Measurements from ENCODE around the gene CARD18.
"Not testable (repeated sequence)": the region's sequence is repeated elsewhere in the genome, so short reads cannot be mapped to it uniquely, and the experiment has no call there.

DNA sequence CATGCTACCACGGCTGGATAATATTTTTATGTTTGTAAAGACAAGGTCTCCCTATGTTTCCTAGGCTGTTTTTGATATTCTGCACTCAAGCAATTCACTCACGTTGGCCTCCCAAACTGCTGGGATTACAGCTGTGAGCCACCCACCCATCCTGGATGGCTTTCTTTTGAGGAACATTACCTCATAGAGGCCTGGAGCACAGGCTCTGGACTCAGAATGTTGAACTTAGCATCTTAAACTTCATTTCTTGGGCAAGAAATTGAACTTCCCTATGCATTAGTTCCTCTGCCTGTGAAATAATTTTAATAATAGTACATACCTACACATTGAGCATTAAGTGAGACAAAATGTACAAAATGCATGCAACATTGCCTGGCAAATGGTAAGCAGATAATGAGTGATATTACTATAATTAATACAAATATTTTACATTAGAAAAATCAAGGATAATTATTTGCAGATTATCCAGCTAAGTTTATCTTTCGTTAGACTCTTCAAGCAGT is 37.4 kb downstream of the CARD18 start:
- TF ChIP-seq ZNF512 (CRISPR knock-in tag; IDR thresholded peaks at IDR 0.05; ENCODE audit: borderline replicate concordance); GTF2I (CRISPR knock-in tag; conservative IDR thresholded peaks at IDR 0.05); IRF1 (CRISPR knock-in tag; IDR thresholded peaks at IDR 0.05); SMAD3 (CRISPR knock-in tag; IDR thresholded peaks at IDR 0.05; ENCODE audit: borderline replicate concordance); FOXJ3 (CRISPR knock-in tag; IDR thresholded peaks at IDR 0.05; ENCODE audit: borderline replicate concordance); NR1H2 (CRISPR knock-in tag; IDR thresholded peaks at IDR 0.05); FOXK1 (CRISPR knock-in tag; IDR thresholded peaks at IDR 0.05): not testable (repeated sequence)
- TF ChIP-seq, protein P1, sequence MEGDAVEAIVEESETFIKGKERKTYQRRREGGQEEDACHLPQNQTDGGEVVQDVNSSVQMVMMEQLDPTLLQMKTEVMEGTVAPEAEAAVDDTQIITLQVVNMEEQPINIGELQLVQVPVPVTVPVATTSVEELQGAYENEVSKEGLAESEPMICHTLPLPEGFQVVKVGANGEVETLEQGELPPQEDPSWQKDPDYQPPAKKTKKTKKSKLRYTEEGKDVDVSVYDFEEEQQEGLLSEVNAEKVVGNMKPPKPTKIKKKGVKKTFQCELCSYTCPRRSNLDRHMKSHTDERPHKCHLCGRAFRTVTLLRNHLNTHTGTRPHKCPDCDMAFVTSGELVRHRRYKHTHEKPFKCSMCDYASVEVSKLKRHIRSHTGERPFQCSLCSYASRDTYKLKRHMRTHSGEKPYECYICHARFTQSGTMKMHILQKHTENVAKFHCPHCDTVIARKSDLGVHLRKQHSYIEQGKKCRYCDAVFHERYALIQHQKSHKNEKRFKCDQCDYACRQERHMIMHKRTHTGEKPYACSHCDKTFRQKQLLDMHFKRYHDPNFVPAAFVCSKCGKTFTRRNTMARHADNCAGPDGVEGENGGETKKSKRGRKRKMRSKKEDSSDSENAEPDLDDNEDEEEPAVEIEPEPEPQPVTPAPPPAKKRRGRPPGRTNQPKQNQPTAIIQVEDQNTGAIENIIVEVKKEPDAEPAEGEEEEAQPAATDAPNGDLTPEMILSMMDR (IDR thresholded peaks at IDR 0.05): not testable (repeated sequence)
- TF ChIP-seq, protein P2, sequence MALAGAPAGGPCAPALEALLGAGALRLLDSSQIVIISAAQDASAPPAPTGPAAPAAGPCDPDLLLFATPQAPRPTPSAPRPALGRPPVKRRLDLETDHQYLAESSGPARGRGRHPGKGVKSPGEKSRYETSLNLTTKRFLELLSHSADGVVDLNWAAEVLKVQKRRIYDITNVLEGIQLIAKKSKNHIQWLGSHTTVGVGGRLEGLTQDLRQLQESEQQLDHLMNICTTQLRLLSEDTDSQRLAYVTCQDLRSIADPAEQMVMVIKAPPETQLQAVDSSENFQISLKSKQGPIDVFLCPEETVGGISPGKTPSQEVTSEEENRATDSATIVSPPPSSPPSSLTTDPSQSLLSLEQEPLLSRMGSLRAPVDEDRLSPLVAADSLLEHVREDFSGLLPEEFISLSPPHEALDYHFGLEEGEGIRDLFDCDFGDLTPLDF (CRISPR knock-in tag; IDR thresholded peaks at IDR 0.05): not testable (repeated sequence)

All from WTC11 (cell line).